Fibroblast of lung (primary cell): ENCODE results near the gene APOD. TPM values are rescaled to one million over a fixed set of nuclear protein-coding genes. Genes with fewer than 3 reads are reported as not detected.

Experiments
- DNase-seq, 2 donors: peaks; one replicate each; pipeline versions ENCODE4 v3.0.0 to v3.0.0-alpha.2; 2010; ENCODE audit warnings: low read depth in 2 of 2
- H2AFZ ChIP-seq: 2 replicates; pipeline ENCODE4 v1.5.1; 2012; ENCODE audit warnings: low read length, control low read depth, inconsistent platforms
- H3K27ac ChIP-seq: 2 replicates; pipeline ENCODE4 v1.5.1; 2011; ENCODE audit warnings: low read length, control low read depth; ENCODE audit not compliant: insufficient read depth
- H3K27me3 ChIP-seq: 2 replicates; pipeline ENCODE4 v1.5.1; 2011; ENCODE audit warnings: mild to moderate bottlenecking, low read length; ENCODE audit not compliant: control insufficient read depth, insufficient read depth
- H3K36me3 ChIP-seq: 2 replicates; pipeline ENCODE4 v1.5.1; 2011; ENCODE audit warnings: low read length; ENCODE audit not compliant: control insufficient read depth, insufficient read depth
- H3K4me1 ChIP-seq: 2 replicates; pipeline ENCODE4 v1.5.1; 2011; ENCODE audit warnings: low read length; ENCODE audit not compliant: control insufficient read depth, insufficient read depth; ENCODE audit errors: extremely low read depth
- H3K4me2 ChIP-seq: 2 replicates; pipeline ENCODE4 v1.5.1; 2011; ENCODE audit warnings: low read length, control low read depth; ENCODE audit not compliant: insufficient read depth; ENCODE audit errors: extremely low read depth
- H3K4me3 ChIP-seq, 4 experiments: fragments of 200-600 bp in 1 of 4; sonication (generic) in 1 of 4; replicated peaks in 1 of 4; 2 replicates each; pipeline ENCODE4 v1.5.1; 2011 to 2016; ENCODE audit warnings: low read length in 4 of 4, low read depth in 3 of 4, mild to moderate bottlenecking in 3 of 4, control low read depth in 2 of 4, inconsistent platforms in 1 of 4, mixed read lengths in 1 of 4; ENCODE audit not compliant: insufficient read depth in 1 of 4; ENCODE audit errors: control extremely low read depth in 1 of 4
- H3K79me2 ChIP-seq: 2 replicates; pipeline ENCODE4 v1.5.1; 2012; ENCODE audit warnings: mild to moderate bottlenecking, low read length, inconsistent platforms; ENCODE audit not compliant: control insufficient read depth, insufficient read depth
- H3K9ac ChIP-seq: 2 replicates; pipeline ENCODE4 v1.5.1; 2011; ENCODE audit warnings: mild to moderate bottlenecking, low read length, control low read depth; ENCODE audit not compliant: insufficient read depth
- H3K9me3 ChIP-seq: 2 replicates; pipeline ENCODE4 v1.5.1; 2012; ENCODE audit warnings: low read depth, low read length; ENCODE audit not compliant: control insufficient read depth, insufficient read depth
- H4K20me1 ChIP-seq: 2 replicates; pipeline ENCODE4 v1.5.1; 2011; ENCODE audit warnings: low read length; ENCODE audit not compliant: control insufficient read depth, insufficient read depth; ENCODE audit errors: extremely low read depth
- CTCF ChIP-seq, 2 donors: IDR thresholded peaks in 1 of 2; conservative IDR thresholded peaks in 1 of 2; 1 replicate in 1 of 2; 2 replicates in 1 of 2; pipeline ENCODE4 v1.5.1; 2011 to 2012; ENCODE audit warnings: low read length in 2 of 2, control low read depth in 1 of 2, inconsistent platforms in 1 of 2, low read depth in 1 of 2, mild to moderate bottlenecking in 1 of 2
- EZH2 ChIP-seq: IDR thresholded peaks from 2 replicates; pipeline ENCODE4 v1.5.1; 2012; ENCODE audit warnings: low read length, control low read depth, mild to moderate bottlenecking; ENCODE audit errors: missing control alignments
- polyA plus RNA-seq, 2 donors: library from polyadenylated mRNA; depleted of rRNA in 1 of 2; stranded (reverse) in 1 of 2; unstranded in 1 of 2; fragments of >200 nt; gene quantifications; 2 replicates each; pipeline ENCODE4 v1.2.1, GENCODE V29; 2011 to 2012; ENCODE audit warnings: missing spikeins in 1 of 2
- total RNA-seq: library from RNA; depleted of rRNA; stranded (reverse); fragments of >200 nt; gene quantifications from 2 replicates; pipeline ENCODE4 v1.2.1, GENCODE V29; 2014

Gene APOD
- total and polyA plus RNA-seq, 2 donors (not counting 1 experiment from before 2014, with no cell fraction given): 1.9 to 3.6 TPM

- H3K4me2 ChIP-seq: no peak overlapping the region
- H2AFZ ChIP-seq: no peak overlapping the region
- no peak overlapping the region for H3K27ac ChIP-seq
- no peaks in the 10 kb centered on the region for H3K9me3 ChIP-seq
- H3K4me1 ChIP-seq: no peaks in the 10 kb centered on the region
- no peak overlapping the region for H3K9ac ChIP-seq
- H3K79me2 ChIP-seq: peaks cover 11% of the 10 kb centered on the region
- no peaks in the 10 kb centered on the region for H4K20me1 ChIP-seq
- TF ChIP-seq EZH2: no peak
- no peak for TF ChIP-seq CTCF (conservative IDR thresholded peaks at IDR 0.05 in 1 of 2, IDR thresholded peaks at IDR 0.05 in 1 of 2; ENCODE audit: low read depth in 1 of 2, low read length in 2 of 2)
- DNase-seq: no peak
- H3K36me3 ChIP-seq: no peaks in the 10 kb centered on the region
- H3K4me3 ChIP-seq: no peak overlapping the region
- no peaks in the 10 kb centered on the region for H3K27me3 ChIP-seq
Measured at GRCh38 chr3:195532834-195533233, 50.9 kb downstream of the APOD start.

- no peaks in the 10 kb centered on the region for H3K27me3 ChIP-seq
- H3K4me1 ChIP-seq: no peaks in the 10 kb centered on the region
- H3K36me3 ChIP-seq: no peaks in the 10 kb centered on the region
- TF ChIP-seq CTCF (conservative IDR thresholded peaks at IDR 0.05 in 1 of 2, IDR thresholded peaks at IDR 0.05 in 1 of 2; ENCODE audit: low read depth in 1 of 2, low read length in 2 of 2) (no peak), EZH2 (no peak)
- no peak overlapping the region for H3K4me2 ChIP-seq
- no peaks in the 10 kb centered on the region for H4K20me1 ChIP-seq
- H2AFZ ChIP-seq: no peak overlapping the region
- H3K4me3 ChIP-seq: no peak overlapping the region
- H3K27ac ChIP-seq: no peak overlapping the region
- H3K9me3 ChIP-seq: no peaks in the 10 kb centered on the region
- no peak overlapping the region for H3K9ac ChIP-seq
- DNase-seq: no peak
- peaks cover 9% of the 10 kb centered on the region for H3K79me2 ChIP-seq
Measured at GRCh38 chr3:195532345-195532744, 51.4 kb downstream of the APOD start.

- no peak overlapping the region for H3K4me3 ChIP-seq
- H3K4me1 ChIP-seq: no peaks in the 10 kb centered on the region
- no peak overlapping the region for H2AFZ ChIP-seq
- H3K4me2 ChIP-seq: no peak overlapping the region
- no peaks in the 10 kb centered on the region for H3K36me3 ChIP-seq
- DNase-seq: no peak
- no peak for TF ChIP-seq EZH2
- no peak for TF ChIP-seq CTCF (conservative IDR thresholded peaks at IDR 0.05 in 1 of 2, IDR thresholded peaks at IDR 0.05 in 1 of 2; ENCODE audit: low read depth in 1 of 2, low read length in 2 of 2)
- H3K9ac ChIP-seq: no peak overlapping the region
- no peak overlapping the region for H3K27ac ChIP-seq
- H3K79me2 ChIP-seq: peaks cover 9% of the 10 kb centered on the region
- no peaks in the 10 kb centered on the region for H3K27me3 ChIP-seq
- H3K9me3 ChIP-seq: no peaks in the 10 kb centered on the region
- no peaks in the 10 kb centered on the region for H4K20me1 ChIP-seq
Measured at GRCh38 chr3:195531683-195532082, 52.1 kb downstream of the APOD start.
